HCT116 (cell line): ENCODE measurements around the gene HDHD3. TPM values are rescaled to one million over a fixed set of nuclear protein-coding genes. Genes with fewer than 3 reads are reported as not detected.

ENCODE experiments used
- ATAC-seq: fragments of 200-7000 bp; cut with Tn5 transposase; 2 replicates; pipeline ENCODE4 v1.9.1; 2020; ENCODE audit warnings: mild to moderate bottlenecking, moderate library complexity
- BruUV-seq: library from RNA; stranded (reverse); fragments of 400-500 nt; replicated peaks from 2 replicates; lab custom pipeline; 2021; lab: Mats Ljungman, UMichigan
- CTCF ChIA-PET: fragments of 300-600 bp; sonication (Branson Sonifier 250); formaldehyde crosslinking; loops from one replicate; lab custom pipeline; 2021; ENCODE audit warnings: antibody characterized with exemption; lab: Charles Lee
- POLR2A ChIA-PET: fragments of 300-600, 350-600 bp; sonication (Branson Sonifier 250); formaldehyde crosslinking; loops from one replicate; lab custom pipeline; 2021; ENCODE audit warnings: antibody characterized with exemption; lab: Charles Lee
- RAD21 ChIA-PET, 2 experiments: fragments of 300-600 bp; sonication (Branson Sonifier 250); formaldehyde crosslinking; loops; one replicate each; lab custom pipeline; 2023; ENCODE audit warnings: low total read pairs in 2 of 2; ENCODE audit not compliant: uncharacterized antibody in 2 of 2, unreplicated experiment in 2 of 2, low non-redundant PET in 1 of 2; lab: Charles Lee
- DNase-seq: peaks from one replicate; pipeline ENCODE4 v3.0.0-alpha.2; 2010; ENCODE audit warnings: low read depth, low spot score
- H2AFZ ChIP-seq: fragments of 200-600 bp; shearing (Covaris generic), sonication (generic); 2 replicates; pipeline ENCODE4 v1.6.1; 2017; ENCODE audit warnings: low read depth, mixed run types, mixed read lengths, antibody characterized with exemption, low read length; ENCODE audit not compliant: poor library complexity, severe bottlenecking
- H3K27ac ChIP-seq: 2 replicates; pipeline ENCODE4 v1.5.1; 2012; ENCODE audit warnings: low read depth, low read length
- H3K27me3 ChIP-seq: fragments of 200-600 bp; sonication (generic); 2 replicates; pipeline ENCODE4 v1.6.1; 2016; ENCODE audit warnings: mixed run types, low read length, mixed read lengths; ENCODE audit not compliant: insufficient read depth
- H3K36me3 ChIP-seq, 2 experiments: fragments of 200-500 bp in 1 of 2; fragments of 200-600 bp in 1 of 2; sonication (Bioruptor generic) in 1 of 2; sonication (generic) in 1 of 2; 2 replicates each; pipeline versions ENCODE4 v1.5.1 to v1.6.1; 2014 to 2016; ENCODE audit warnings: low read length in 2 of 2, inconsistent platforms in 1 of 2, mixed read lengths in 1 of 2, mixed run types in 1 of 2; ENCODE audit not compliant: insufficient read depth in 2 of 2, control insufficient read depth in 1 of 2
- H3K4me1 ChIP-seq, 2 experiments: fragments of 200-600 bp in 1 of 2; sonication (generic) in 1 of 2; 2 replicates each; pipeline versions ENCODE4 v1.5.1 to v1.6.1; 2012 to 2017; ENCODE audit warnings: low read length in 2 of 2, inconsistent platforms in 1 of 2, mild to moderate bottlenecking in 1 of 2, mixed read lengths in 1 of 2, mixed run types in 1 of 2, moderate library complexity in 1 of 2; ENCODE audit not compliant: insufficient read depth in 2 of 2, control insufficient read depth in 1 of 2
- H3K4me2 ChIP-seq: fragments of 200-600 bp; sonication (generic); 2 replicates; pipeline ENCODE4 v1.6.1; 2017; ENCODE audit warnings: mixed run types, low read length, mixed read lengths
- H3K4me3 ChIP-seq, 2 experiments: fragments of 200-600 bp in 1 of 2; sonication (generic) in 1 of 2; replicated peaks in 1 of 2; 2 replicates each; pipeline ENCODE4 v1.5.1; 2011 to 2016; ENCODE audit warnings: low read length in 2 of 2, control low read depth in 1 of 2, low read depth in 1 of 2, mild to moderate bottlenecking in 1 of 2, mixed read lengths in 1 of 2, mixed run types in 1 of 2
- H3K79me2 ChIP-seq: fragments of 200-600 bp; sonication (generic); 2 replicates; pipeline ENCODE4 v1.6.1; 2017; ENCODE audit warnings: mild to moderate bottlenecking, mixed run types, low read length, moderate library complexity, mixed read lengths; ENCODE audit not compliant: insufficient read depth
- H3K9ac ChIP-seq: fragments of 200-600 bp; sonication (generic); 2 replicates; pipeline ENCODE4 v1.6.1; 2016; ENCODE audit warnings: low read length, mixed read lengths
- H3K9me2 ChIP-seq: fragments of 200-600 bp; sonication (generic), shearing (Covaris generic); 2 replicates; pipeline ENCODE4 v1.6.1; 2017; ENCODE audit warnings: mixed run types, mild to moderate bottlenecking, moderate library complexity; ENCODE audit not compliant: insufficient read depth
- H3K9me3 ChIP-seq, 2 experiments: fragments of 200-500 bp in 1 of 2; fragments of 200-600 bp in 1 of 2; sonication (Bioruptor generic) in 1 of 2; sonication (generic) in 1 of 2; 2 replicates each; pipeline ENCODE4 v1.6.1; 2014 to 2017; ENCODE audit warnings: low read length in 2 of 2, mixed read lengths in 2 of 2, inconsistent platforms in 1 of 2, low read depth in 1 of 2, mild to moderate bottlenecking in 1 of 2, mixed run types in 1 of 2, moderate library complexity in 1 of 2; ENCODE audit not compliant: control insufficient read depth in 1 of 2, insufficient read depth in 1 of 2
- H4K20me1 ChIP-seq: fragments of 200-600 bp; sonication (generic), shearing (Covaris generic); 2 replicates; pipeline ENCODE4 v1.6.1; 2017; ENCODE audit warnings: mixed run types, mild to moderate bottlenecking, moderate library complexity; ENCODE audit not compliant: insufficient read depth
- CEBPB ChIP-seq: IDR thresholded peaks from 2 replicates; pipeline ENCODE4 v1.6.1; 2012; ENCODE audit warnings: low read depth
- CTCF ChIP-seq, 3 experiments: fragments of 200-600 bp in 1 of 3; sonication (generic) in 1 of 3; IDR thresholded peaks in 2 of 3; conservative IDR thresholded peaks in 1 of 3; 2 replicates each; pipeline ENCODE4 v1.5.1; 2012 to 2017; ENCODE audit warnings: low read depth in 2 of 3, low read length in 2 of 3, antibody characterized with exemption in 1 of 3, borderline replicate concordance in 1 of 3, control low read depth in 1 of 3, mild to moderate bottlenecking in 1 of 3, mixed read lengths in 1 of 3, mixed run types in 1 of 3, moderate library complexity in 1 of 3; ENCODE audit not compliant: insufficient read depth in 1 of 3
- EGR1 ChIP-seq: IDR thresholded peaks from 2 replicates; pipeline ENCODE4 v1.6.1; 2012; ENCODE audit warnings: low read depth
- EZH2 ChIP-seq: fragments of 200-600 bp; sonication (generic); IDR thresholded peaks from 2 replicates; pipeline ENCODE4 v1.6.1; 2017; ENCODE audit warnings: antibody characterized with exemption, mixed run types
- POLR2AphosphoS5 ChIP-seq: IDR thresholded peaks from 2 replicates; pipeline ENCODE4 v1.6.1; 2011; ENCODE audit warnings: mild to moderate bottlenecking, low read depth, low read length, moderate library complexity
- RAD21 ChIP-seq: IDR thresholded peaks from 2 replicates; pipeline ENCODE4 v1.6.1; 2012; ENCODE audit warnings: low read depth, mild to moderate bottlenecking
- SIN3A ChIP-seq: IDR thresholded peaks from 2 replicates; pipeline ENCODE4 v1.6.1; 2012; ENCODE audit warnings: low read depth
- SP1 ChIP-seq: IDR thresholded peaks from 2 replicates; pipeline ENCODE4 v1.6.1; 2012; ENCODE audit warnings: low read depth
- YY1 ChIP-seq: IDR thresholded peaks from 2 replicates; pipeline ENCODE4 v1.6.1; 2011; ENCODE audit warnings: low read length, low read depth, moderate library complexity, mild to moderate bottlenecking; ENCODE audit not compliant: insufficient replicate concordance; ENCODE audit errors: extremely low read depth
- ZFX ChIP-seq: fragments of 450-650 bp; IDR thresholded peaks from 2 replicates; pipeline ENCODE4 v1.6.1; 2017
- ZNF274 ChIP-seq: fragments of 200-500 bp; sonication (Bioruptor generic); IDR thresholded peaks from 2 replicates; pipeline ENCODE4 v1.6.1; 2014; ENCODE audit warnings: mild to moderate bottlenecking, low read depth, low read length, inconsistent platforms
- intact Hi-C: fragments of 100-400 bp; cut with micrococcal nuclease; formaldehyde crosslinking; loops from 2 replicates; pipeline ENCODE4 v1.10.0; 2022
- total RNA-seq: library from RNA; stranded (reverse); gene quantifications from one replicate; pipeline ENCODE4 v1.2.1, GENCODE V29; 2021; ENCODE audit not compliant: unreplicated experiment

HDHD3 gene
- total RNA-seq, 1 experiment from 2014 or later: 21.8 TPM

GRCh38 chr9:113350937-113351336, 25.8 kb downstream of the HDHD3 start:
- POLR2A ChIA-PET: no interaction called here

More at GRCh38 chr9:113350937-113351336, 25.8 kb downstream of the HDHD3 start:
- no peaks in the 10 kb centered on the region for H3K9me3 ChIP-seq
- no peak for DNase-seq
- ChIA-PET CTCF (no interaction called here), RAD21 (no interaction called here)
- no peaks in the 10 kb centered on the region for H3K9me2 ChIP-seq
- no peak overlapping the region for H3K9ac ChIP-seq
- TF ChIP-seq SIN3A (no peak), EGR1 (no peak), RAD21 (no peak), CTCF (IDR thresholded peaks at IDR 0.05 in 2 of 3, conservative IDR thresholded peaks at IDR 0.05 in 1 of 3; ENCODE audit: borderline replicate concordance in 1 of 3, insufficient read depth in 1 of 3, low read depth in 2 of 3, low read length in 2 of 3) (no peak), CEBPB (no peak), POLR2AphosphoS5 (no peak), ZFX (no peak), YY1 (no peak), SP1 (no peak), EZH2 (no peak), ZNF274 (no peak)
- no peaks in the 10 kb centered on the region for H3K27me3 ChIP-seq
- H3K4me1 ChIP-seq: peaks cover 3 to 34% of the 10 kb centered on the region in 2 experiments; a peak in 3 of 4 replicates
- no peaks in the 10 kb centered on the region for H3K36me3 ChIP-seq
- no peak overlapping the region; a peak in 1 of 4 replicates for H3K4me3 ChIP-seq
- no peak overlapping the region for H3K27ac ChIP-seq
- H4K20me1 ChIP-seq: no peaks in the 10 kb centered on the region
- H3K79me2 ChIP-seq: peaks cover 22% of the 10 kb centered on the region
- H2AFZ ChIP-seq: no peak overlapping the region
- ATAC-seq: no peak
- intact Hi-C loops: no loop called here
- TSS peak; percentile 52 for BruUV-seq
- peak overlapping the region; percentile 98 for H3K4me2 ChIP-seq
